ENCODE results near the gene LRRC7.

The LRRC7 gene

GRCh38 chr1:69569576-69570328, 2.0 kb downstream of the LRRC7 start:
- no peak for TF ChIP-seq MAX (IDR thresholded peaks at IDR 0.05)
- no peak for TF ChIP-seq TAF1 (IDR thresholded peaks at IDR 0.05; ENCODE audit: low read depth)
- TF ChIP-seq ZBTB7A (IDR thresholded peaks at IDR 0.05; ENCODE audit: low read depth): no peak
- TF ChIP-seq, protein P1, sequence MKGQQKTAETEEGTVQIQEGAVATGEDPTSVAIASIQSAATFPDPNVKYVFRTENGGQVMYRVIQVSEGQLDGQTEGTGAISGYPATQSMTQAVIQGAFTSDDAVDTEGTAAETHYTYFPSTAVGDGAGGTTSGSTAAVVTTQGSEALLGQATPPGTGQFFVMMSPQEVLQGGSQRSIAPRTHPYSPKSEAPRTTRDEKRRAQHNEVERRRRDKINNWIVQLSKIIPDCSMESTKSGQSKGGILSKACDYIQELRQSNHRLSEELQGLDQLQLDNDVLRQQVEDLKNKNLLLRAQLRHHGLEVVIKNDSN (IDR thresholded peaks at IDR 0.05): no peak
- no peak for TF ChIP-seq TEAD4 (IDR thresholded peaks at IDR 0.05)
- TF ChIP-seq, protein P2, sequence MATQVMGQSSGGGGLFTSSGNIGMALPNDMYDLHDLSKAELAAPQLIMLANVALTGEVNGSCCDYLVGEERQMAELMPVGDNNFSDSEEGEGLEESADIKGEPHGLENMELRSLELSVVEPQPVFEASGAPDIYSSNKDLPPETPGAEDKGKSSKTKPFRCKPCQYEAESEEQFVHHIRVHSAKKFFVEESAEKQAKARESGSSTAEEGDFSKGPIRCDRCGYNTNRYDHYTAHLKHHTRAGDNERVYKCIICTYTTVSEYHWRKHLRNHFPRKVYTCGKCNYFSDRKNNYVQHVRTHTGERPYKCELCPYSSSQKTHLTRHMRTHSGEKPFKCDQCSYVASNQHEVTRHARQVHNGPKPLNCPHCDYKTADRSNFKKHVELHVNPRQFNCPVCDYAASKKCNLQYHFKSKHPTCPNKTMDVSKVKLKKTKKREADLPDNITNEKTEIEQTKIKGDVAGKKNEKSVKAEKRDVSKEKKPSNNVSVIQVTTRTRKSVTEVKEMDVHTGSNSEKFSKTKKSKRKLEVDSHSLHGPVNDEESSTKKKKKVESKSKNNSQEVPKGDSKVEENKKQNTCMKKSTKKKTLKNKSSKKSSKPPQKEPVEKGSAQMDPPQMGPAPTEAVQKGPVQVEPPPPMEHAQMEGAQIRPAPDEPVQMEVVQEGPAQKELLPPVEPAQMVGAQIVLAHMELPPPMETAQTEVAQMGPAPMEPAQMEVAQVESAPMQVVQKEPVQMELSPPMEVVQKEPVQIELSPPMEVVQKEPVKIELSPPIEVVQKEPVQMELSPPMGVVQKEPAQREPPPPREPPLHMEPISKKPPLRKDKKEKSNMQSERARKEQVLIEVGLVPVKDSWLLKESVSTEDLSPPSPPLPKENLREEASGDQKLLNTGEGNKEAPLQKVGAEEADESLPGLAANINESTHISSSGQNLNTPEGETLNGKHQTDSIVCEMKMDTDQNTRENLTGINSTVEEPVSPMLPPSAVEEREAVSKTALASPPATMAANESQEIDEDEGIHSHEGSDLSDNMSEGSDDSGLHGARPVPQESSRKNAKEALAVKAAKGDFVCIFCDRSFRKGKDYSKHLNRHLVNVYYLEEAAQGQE (IDR thresholded peaks at IDR 0.05; ENCODE audit: low read depth): no peak
- no peak for TF ChIP-seq RAD21 (IDR thresholded peaks at IDR 0.05; ENCODE audit: low read depth)

GRCh38 chr1:69570356-69570755, 2.6 kb downstream of the LRRC7 start:
- no peak for TF ChIP-seq FOXM1 (IDR thresholded peaks at IDR 0.05; ENCODE audit: borderline replicate concordance, low read depth)
- no peak for TF ChIP-seq EP300 (IDR thresholded peaks at IDR 0.05; ENCODE audit: borderline replicate concordance)
- TF ChIP-seq, protein P1 (IDR thresholded peaks at IDR 0.05): no peak
- TF ChIP-seq CREB1 (IDR thresholded peaks at IDR 0.05; ENCODE audit: low read depth): no peak
- TF ChIP-seq CEBPB (IDR thresholded peaks at IDR 0.05): no peak
- no peak for TF ChIP-seq TAF1 (IDR thresholded peaks at IDR 0.05; ENCODE audit: low read depth)
- TF ChIP-seq, protein P2 (IDR thresholded peaks at IDR 0.05; ENCODE audit: low read depth): no peak
- no peak for TF ChIP-seq TCF12 (IDR thresholded peaks at IDR 0.05; ENCODE audit: low read depth)
- TF ChIP-seq TEAD4 (IDR thresholded peaks at IDR 0.05): no peak
- TF ChIP-seq RAD21 (IDR thresholded peaks at IDR 0.05; ENCODE audit: low read depth): no peak
- TF ChIP-seq NFIC (IDR thresholded peaks at IDR 0.05): no peak
- TF ChIP-seq YY1 (IDR thresholded peaks at IDR 0.05; ENCODE audit: low read depth): no peak
- TF ChIP-seq EGR1 (IDR thresholded peaks at IDR 0.05): no peak
- TF ChIP-seq ZBTB7A (IDR thresholded peaks at IDR 0.05; ENCODE audit: low read depth): no peak
- no peak for TF ChIP-seq MAX (IDR thresholded peaks at IDR 0.05)

DNA sequence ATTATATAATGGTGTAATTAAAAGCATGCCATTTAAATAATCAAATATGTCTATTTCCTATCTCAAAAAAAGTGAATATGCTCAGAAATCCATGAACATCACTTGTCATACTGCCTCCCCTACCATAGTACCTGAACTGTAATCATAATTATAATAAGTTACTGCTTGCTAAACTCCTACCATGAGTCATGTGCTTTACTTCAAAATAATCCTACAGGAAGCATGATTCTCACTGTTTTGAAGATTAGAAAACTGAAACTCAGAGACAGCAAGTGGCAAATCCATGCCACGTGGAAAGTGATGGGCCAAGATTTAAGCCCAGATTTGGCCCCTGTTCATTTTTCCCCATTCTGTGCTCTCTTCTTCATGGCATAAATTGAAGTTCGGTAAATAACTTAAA, 5.2 kb downstream of the LRRC7 start:
- TF ChIP-seq EGR1 (IDR thresholded peaks at IDR 0.05): no peak
- TF ChIP-seq, protein P2 (IDR thresholded peaks at IDR 0.05; ENCODE audit: low read depth): no peak

DNA sequence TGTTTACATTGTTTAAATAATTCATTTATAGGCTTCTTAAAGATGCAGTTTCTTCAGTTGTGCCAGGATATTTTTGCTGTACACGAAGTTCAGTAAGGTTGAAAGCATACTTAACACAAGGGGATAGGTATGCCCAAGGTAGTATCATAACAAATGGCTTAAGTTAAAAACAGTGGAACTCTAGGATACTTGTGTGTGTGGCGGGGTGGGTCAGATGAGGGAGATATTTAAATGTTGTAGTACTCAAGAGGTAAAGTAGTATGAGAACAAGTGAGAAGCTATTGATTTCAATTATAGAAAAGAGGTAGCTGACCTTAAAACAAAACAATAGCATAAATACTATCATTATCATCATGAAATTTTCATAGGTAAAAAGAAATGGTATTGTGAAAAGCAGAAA, 6.2 kb downstream of the LRRC7 start:
- TF ChIP-seq NFIC (IDR thresholded peaks at IDR 0.05) (no peak), TCF12 (IDR thresholded peaks at IDR 0.05; ENCODE audit: low read depth) (no peak), CREB1 (IDR thresholded peaks at IDR 0.05; ENCODE audit: low read depth) (no peak), YY1 (IDR thresholded peaks at IDR 0.05; ENCODE audit: low read depth) (no peak), TAF1 (IDR thresholded peaks at IDR 0.05; ENCODE audit: low read depth) (no peak), ZBTB7A (IDR thresholded peaks at IDR 0.05; ENCODE audit: low read depth) (no peak), MAX (IDR thresholded peaks at IDR 0.05) (no peak), EP300 (IDR thresholded peaks at IDR 0.05; ENCODE audit: borderline replicate concordance) (no peak), CEBPB (IDR thresholded peaks at IDR 0.05) (no peak), TEAD4 (IDR thresholded peaks at IDR 0.05) (no peak), RAD21 (IDR thresholded peaks at IDR 0.05; ENCODE audit: low read depth) (no peak), FOXM1 (IDR thresholded peaks at IDR 0.05; ENCODE audit: borderline replicate concordance, low read depth) (no peak), EGR1 (IDR thresholded peaks at IDR 0.05) (no peak)
- TF ChIP-seq, protein P1 (IDR thresholded peaks at IDR 0.05): no peak
- TF ChIP-seq, protein P2 (IDR thresholded peaks at IDR 0.05; ENCODE audit: low read depth): no peak
